Measurements from ENCODE around the gene STARD3NL.

STARD3NL gene

DNA sequence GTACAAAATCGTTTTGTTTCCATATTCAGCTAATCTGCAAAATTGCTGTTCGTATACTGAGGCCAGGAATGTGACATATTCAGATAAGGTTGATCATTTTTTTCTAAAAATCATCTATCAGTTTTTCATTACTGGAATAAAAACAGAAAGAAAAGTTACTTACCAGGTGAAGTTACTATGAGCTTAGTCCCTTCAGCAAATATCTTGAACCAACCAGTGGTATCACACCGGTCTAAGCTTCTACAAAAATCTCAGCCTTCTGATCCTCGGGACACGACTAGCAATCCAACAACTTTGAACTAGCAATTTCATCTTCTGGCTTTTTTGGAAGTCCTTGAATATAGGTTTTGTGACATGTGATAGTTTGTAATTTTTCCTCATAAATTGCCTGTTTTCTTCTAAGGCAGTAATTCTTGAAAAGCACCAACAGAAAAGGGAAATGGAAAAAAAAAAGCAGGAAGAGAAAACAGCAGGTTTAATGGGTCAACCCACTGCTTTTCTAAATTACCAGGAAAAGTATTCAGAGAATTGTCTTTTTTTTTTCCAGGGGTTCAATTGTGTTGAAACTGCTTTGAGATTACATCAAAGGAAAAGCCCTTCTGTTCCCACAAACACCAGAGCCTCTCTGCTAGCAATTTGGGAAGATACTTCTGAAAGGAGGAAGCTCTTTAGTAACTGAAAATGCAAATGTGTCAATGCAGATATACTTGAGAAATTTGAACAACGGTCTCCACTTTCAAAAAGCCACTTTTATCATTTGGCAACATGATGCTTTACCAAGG lies 98.2 kb downstream of the STARD3NL start:
- in situ Hi-C loops (cut with HindIII; ENCODE audit: low sequenced_read_pairs): no loop called here
- DNase-seq (ENCODE audit: low read depth, low spot score): no peak
- no peak overlapping the region for H3K4me3 ChIP-seq (ENCODE audit: low read depth, low read length)
- TF ChIP-seq CTCF (IDR thresholded peaks at IDR 0.05; ENCODE audit: low read depth, low read length): no peak

GRCh38 chr7:38280000-38280399 lies 102.0 kb downstream of the STARD3NL start:
- no peak overlapping the region for H3K4me3 ChIP-seq (ENCODE audit: low read depth, low read length)
- in situ Hi-C loops (cut with HindIII; ENCODE audit: low sequenced_read_pairs): no loop called here
- TF ChIP-seq CTCF (IDR thresholded peaks at IDR 0.05; ENCODE audit: low read depth, low read length): no peak
- no peak for DNase-seq (ENCODE audit: low read depth, low spot score)
